Measurements from ENCODE around the gene MIPEP. TPM values are rescaled to one million over a fixed set of nuclear protein-coding genes. Genes with fewer than 3 reads are reported as not detected.

MIPEP gene
- polyA plus RNA-seq, 1 experiment: 12.4 TPM

GRCh38 chr13:23833733-23834611, 55.2 kb downstream of the MIPEP start:
- Histone ChIP-seq H3K36me3 (ENCODE audit: control insufficient read depth, insufficient read depth, low read length) (no peaks in the 10 kb centered on the region), H3K27me3 (ENCODE audit: control insufficient read depth, insufficient read depth, low read length) (no peaks in the 10 kb centered on the region), H3K4me3 (ENCODE audit: low read depth, low read length) (no peak overlapping the region)
- ChIA-PET POLR2A (no interaction called here), CTCF (no interaction called here)
- DNase-seq (ENCODE audit: low read depth): no peak
- no peak for TF ChIP-seq CTCF (IDR thresholded peaks at IDR 0.05; ENCODE audit: insufficient read depth, low read depth, low read length)

- no peak for TF ChIP-seq CTCF (IDR thresholded peaks at IDR 0.05; ENCODE audit: insufficient read depth, low read depth, low read length)
- no peaks in the 10 kb centered on the region for H3K36me3 ChIP-seq (ENCODE audit: control insufficient read depth, insufficient read depth, low read length)
- CTCF ChIA-PET: no interaction called here
- H3K27me3 ChIP-seq (ENCODE audit: control insufficient read depth, insufficient read depth, low read length): no peaks in the 10 kb centered on the region
- no peak overlapping the region for H3K4me3 ChIP-seq (ENCODE audit: low read depth, low read length)
- DNase-seq (ENCODE audit: low read depth): no peak
- POLR2A ChIA-PET: no interaction called here
Observed at GRCh38 chr13:23828866-23829265, 60.3 kb downstream of the MIPEP start.

GRCh38 chr13:23828086-23828485, 61.1 kb downstream of the MIPEP start:
- H3K4me3 ChIP-seq (ENCODE audit: low read depth, low read length): no peak overlapping the region
- POLR2A ChIA-PET: no interaction called here
- no peaks in the 10 kb centered on the region for H3K27me3 ChIP-seq (ENCODE audit: control insufficient read depth, insufficient read depth, low read length)
- no peak for DNase-seq (ENCODE audit: low read depth)
- no peaks in the 10 kb centered on the region for H3K36me3 ChIP-seq (ENCODE audit: control insufficient read depth, insufficient read depth, low read length)
- CTCF ChIA-PET: interaction anchor here (0.6 kb wide), 1 partner anchor 86 kb away, joined by 3 read pairs; no protein-coding TSS in a partner anchor
- no peak for TF ChIP-seq CTCF (IDR thresholded peaks at IDR 0.05; ENCODE audit: insufficient read depth, low read depth, low read length)

GRCh38 chr13:23825179-23825578, 64.0 kb downstream of the MIPEP start:
- Histone ChIP-seq H3K36me3 (ENCODE audit: control insufficient read depth, insufficient read depth, low read length) (no peaks in the 10 kb centered on the region), H3K27me3 (ENCODE audit: control insufficient read depth, insufficient read depth, low read length) (no peaks in the 10 kb centered on the region), H3K4me3 (ENCODE audit: low read depth, low read length) (no peak overlapping the region)
- no peak for TF ChIP-seq CTCF (IDR thresholded peaks at IDR 0.05; ENCODE audit: insufficient read depth, low read depth, low read length)
- ChIA-PET CTCF (no interaction called here), POLR2A (no interaction called here)
- no peak for DNase-seq (ENCODE audit: low read depth)

GRCh38 chr13:23824371-23824770, 64.8 kb downstream of the MIPEP start:
- no peaks in the 10 kb centered on the region for H3K36me3 ChIP-seq (ENCODE audit: control insufficient read depth, insufficient read depth, low read length)
- TF ChIP-seq CTCF (IDR thresholded peaks at IDR 0.05; ENCODE audit: insufficient read depth, low read depth, low read length): no peak
- no peaks in the 10 kb centered on the region for H3K27me3 ChIP-seq (ENCODE audit: control insufficient read depth, insufficient read depth, low read length)
- ChIA-PET POLR2A (no interaction called here), CTCF (interaction anchor here (0.8 to 1.6 kb wide), 3 partner anchors 13 to 246 kb away, joined by 3 to 5 read pairs (median 3); no protein-coding TSS in a partner anchor)
- DNase-seq (ENCODE audit: low read depth): no peak
- no peak overlapping the region for H3K4me3 ChIP-seq (ENCODE audit: low read depth, low read length)

Data from BJ (cell line).